Stimulated activated CD4-positive, alpha-beta T cell treated with anti-CD3 and anti-CD28 coated beads, Interleukin-1b, Interleukin-23, amount 100 ng/mL, for 24 hours (primary cell): ENCODE data around the gene GID4.
"Not testable (repeated sequence)": the region's sequence is repeated elsewhere in the genome, so short reads cannot be mapped to it uniquely, and the experiment has no call there.

Experiments
- DNase-seq, 4 experiments: peaks; one replicate each; pipeline ENCODE4 v3.0.0-alpha.2; 2020; ENCODE audit warnings: low read depth in 4 of 4, low spot score in 1 of 4

The GID4 gene

DNA sequence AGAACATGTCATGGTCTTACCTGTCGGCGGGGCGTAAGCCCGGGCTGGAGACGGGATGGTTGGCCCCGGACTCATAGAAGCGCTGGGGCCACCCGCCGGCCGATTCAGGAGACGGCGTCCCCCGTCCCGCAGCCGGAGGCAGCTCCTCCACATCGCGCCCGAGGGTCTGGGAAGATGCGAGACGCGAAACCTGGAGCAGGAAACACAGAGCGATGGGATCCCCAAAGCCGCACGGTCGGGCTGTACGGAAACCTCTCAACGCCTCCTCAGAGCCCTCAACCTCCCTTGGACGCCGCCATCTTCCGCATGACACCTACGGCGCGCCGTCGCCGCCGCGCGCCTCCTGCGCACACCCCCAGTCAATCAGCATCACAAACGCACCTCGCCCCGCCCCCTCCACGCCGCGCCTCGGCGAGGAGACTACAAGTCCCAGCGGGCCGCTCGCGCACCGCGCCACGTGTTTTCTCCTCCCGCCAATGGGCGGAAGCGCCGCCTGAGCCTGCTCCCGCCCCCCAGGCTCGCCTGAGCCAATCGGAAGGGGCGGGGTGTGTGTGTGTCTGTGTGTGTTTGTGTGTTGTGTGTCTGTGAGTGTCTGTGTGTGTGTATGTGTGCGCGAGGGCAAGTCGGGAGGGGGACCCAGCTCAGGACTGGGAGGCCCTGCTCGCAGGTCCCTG lies at the start of gene GID4, which contains the start of gene ATPAF2:
Gene GID4 (plus strand): TSS at position 548 of the 674 bp plus-strand sequence. CDS start 57 bp downstream, at position 605.
Gene ATPAF2 (minus strand): TSS at position 308 of the 674 bp plus-strand sequence. CDS start 155 bp downstream, at position 153.
- peak; percentile 98 to 100 (median 99) for DNase-seq

DNA sequence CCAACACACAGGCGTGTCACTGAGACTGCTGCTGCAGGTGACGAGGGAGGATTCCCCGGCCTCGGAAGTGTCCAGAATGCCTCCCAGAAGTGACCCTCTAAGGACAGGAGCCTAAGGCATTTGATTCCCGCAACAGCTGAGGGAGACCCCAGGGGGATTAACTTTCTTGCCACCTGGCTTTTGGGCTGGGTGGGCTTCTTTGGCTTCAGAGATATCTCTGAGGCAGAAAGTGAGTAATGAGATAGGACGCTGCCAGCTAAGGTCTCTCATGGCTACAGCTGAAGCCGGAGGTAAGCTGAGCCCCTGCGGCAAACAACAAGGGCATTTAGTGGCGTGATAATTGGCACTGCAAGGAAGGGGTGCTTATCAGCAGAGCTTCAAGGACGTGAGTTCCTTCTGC lies 49.6 kb upstream of the GID4 start:
- no peak for DNase-seq

DNA sequence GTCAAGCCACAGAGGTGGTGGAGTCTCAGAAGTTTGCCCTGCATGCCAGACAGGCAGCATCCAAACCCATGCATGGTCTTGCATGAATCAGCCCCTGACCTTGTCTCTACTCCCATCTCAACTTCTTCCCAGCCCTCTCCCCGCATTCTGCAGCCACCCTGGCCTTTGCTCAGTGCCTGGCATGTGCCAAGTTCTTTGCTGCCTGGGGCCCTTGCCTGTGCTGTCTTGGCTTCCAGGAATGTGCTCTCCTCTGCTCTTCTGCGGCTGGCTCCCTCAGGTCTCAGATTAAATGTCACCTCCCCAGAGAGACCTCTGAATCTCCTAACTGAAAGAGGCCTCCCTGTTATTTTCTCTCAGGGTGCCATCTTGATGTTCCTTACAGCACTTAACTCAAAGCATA lies 48.9 kb upstream of the GID4 start:
- no peak for DNase-seq

DNA sequence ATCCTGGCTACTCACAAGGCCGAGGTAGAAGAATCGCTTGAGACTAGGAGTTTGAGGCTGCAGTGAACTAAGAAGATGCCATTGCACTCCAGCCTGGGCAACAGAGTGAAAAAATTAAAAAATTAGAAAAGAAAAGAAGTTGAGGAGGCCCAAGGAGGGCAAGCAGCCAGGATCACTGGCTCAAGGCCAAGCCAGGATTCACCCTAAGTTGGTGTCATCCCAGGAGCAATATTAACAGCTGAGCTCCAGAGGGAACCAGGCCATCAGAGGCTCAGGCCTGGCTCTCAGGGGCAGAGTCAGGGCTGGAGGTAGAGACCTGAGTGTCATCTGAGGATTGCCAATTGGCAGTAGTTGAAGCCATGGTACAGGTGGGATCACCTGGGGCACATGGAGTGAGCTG lies 45.8 kb upstream of the GID4 start:
- DNase-seq: no peak

DNA sequence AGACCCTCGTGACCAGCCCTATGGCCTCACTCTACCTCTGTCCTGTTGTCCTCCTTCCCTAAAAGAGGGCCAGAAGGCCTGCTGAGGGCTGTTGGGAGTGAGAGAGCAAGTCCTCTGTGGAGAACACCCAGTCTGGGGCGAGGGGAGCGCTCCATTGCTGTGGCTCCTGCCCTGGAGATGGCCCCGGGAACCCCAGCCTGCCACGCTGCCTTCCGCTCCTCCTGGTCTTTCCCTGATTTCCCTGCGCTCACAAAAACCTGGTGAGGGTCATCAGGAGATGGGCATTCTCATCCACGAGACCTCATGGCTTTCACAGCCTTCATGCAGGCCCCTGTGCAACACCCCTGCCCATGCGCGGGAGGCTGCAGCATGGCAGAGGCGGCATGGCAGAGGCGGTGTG lies 45.4 kb upstream of the GID4 start:
- DNase-seq: no peak

DNA sequence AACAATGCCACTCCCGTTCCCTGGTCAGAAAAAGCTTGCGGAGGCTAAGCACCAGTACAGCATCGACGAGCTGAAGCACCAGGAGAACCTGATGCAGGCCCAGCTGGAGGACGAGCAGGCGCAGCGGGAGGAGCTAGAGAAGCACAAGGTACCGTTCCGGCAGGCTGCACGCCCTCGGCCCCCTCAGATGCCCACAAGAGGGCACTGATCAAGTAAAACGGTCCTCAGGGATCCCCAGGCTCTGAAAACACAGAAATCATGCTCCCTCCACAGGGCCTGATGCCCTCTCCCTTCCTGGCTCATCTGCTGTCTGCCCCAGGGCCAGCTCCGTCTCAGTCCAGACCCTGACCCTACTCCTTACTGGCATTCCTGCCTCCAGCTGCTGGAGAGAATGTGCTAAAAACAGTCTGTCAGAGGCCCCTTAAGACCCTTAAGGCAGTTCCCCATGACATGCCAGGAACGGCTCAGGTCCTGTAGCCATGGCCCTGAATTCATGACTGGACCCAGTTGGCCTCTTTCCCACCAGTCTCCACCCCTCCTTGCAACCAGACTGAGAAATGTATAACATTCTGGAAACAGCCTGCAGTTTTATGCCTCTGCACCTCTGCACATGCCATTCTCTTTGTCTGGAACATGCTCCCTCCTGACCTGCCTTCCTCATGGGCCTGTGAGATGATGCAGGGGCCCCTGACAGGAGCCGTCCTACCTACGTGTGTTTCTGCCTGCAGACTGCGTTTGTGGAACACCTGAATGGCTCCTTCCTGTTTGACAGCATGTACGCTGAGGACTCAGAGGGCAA lies 44.7 kb upstream of the GID4 start:
- peak in 1 of 4 experiments; percentile 3 for DNase-seq

DNA sequence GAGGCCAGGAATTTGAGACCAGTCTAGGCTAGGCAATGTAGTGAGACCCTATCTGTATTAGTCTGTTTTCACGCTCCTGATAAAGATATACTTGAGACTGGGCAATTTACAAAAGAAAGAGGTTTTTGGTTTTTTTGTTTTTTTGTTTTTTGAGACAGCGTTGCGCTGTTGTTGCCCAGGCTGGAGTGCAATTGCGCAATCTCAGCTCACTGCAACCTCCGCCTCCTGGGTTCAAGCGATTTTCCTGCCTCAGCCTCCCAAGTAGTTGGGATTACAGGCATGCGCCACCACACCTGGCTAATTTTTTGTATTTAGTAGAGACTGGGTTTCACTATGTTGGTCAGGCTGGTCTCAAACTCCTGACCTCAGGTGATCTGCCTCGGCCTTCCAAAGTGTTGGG lies 43.3 kb upstream of the GID4 start:
- DNase-seq: not testable (repeated sequence)

DNA sequence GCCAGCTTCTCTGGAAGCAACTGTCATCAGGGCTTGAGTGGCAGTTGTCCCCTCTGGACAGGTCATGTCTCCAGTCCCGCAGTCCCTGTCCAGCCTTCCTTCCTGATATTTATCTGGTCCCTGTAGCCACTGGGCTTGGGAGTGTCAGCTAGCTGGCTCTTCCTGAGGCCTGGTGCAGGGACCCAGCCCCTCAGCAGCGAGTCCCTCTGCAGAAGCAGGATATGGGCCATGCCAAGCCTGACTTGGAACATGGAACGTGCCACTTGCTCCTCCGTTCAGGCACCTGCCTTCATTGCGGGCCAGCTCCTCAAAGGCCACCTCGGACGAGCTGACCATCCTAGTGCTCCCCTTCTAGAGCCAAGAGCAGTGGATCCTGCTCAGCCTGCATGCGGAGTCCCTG lies 40.3 kb upstream of the GID4 start:
- no peak for DNase-seq

DNA sequence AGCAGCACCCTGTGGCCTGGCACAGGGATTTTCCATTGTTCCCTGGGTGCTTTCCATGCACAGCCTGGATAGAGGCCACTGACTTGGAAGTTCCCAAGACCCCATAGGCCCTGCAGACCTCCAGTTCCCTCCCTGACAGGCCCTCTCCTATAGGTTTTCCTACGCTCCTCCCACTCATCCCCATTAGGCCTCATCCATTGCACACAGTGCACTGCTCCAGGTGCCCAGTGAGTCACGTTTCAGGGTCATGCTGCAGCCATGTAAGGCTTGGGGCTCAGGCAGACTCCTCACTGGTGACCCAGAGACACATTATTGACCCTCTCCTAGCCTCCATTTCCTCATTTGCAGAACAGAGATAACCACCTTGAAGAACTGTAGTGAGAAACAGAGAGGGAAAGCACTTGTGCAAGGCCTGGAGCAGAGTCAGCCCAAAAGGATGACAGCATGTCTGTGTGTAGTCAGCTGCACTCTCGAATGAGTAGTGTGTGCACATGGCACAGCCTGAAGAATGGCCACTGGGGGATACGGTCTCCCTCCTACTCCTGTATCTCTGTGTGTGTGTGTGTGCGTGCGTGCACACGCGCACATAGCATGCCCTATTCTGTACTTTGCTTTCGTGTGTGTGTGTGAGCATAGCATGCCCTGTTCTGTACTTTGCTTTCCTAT lies 39.7 kb upstream of the GID4 start:
- no peak for DNase-seq

DNA sequence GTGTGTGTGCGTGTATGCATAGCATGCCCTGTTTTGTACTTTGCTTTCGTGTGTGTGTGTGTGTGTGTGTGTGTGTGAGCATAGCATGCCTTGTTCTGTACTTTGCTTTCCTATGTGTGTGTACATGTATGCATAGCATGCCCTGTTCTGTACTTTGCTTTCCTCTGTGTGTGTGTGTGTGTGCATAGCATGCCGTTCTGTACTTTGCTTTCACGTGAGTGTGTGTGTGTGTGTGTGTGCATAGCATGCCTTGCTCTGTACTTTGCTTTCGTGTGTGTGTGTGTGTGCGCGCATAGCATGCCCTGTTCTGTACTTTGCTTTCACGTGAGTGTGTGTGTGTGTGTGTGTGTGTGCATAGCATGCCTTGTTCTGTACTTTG lies 39.2 kb upstream of the GID4 start:
- no peak for DNase-seq

DNA sequence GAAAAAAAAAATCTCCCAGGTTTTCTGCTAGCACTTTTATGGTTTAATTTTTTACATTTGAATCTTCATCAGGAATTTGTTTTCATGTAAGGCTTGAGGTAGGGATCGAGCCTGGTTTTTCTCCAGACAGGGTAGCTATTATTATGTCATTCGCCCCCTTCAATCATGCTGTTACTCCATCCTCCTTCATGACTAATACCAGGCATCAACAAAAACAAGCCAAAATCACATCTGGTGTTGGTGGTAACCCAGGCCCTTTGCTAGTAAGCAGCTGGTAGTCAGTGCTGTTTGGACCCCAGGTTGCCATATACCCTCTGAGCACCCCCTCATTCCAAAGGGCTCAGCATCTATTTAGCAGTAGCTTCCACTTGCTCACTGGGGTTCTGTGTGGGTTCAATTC lies 37.0 kb upstream of the GID4 start:
- no peak for DNase-seq

DNA sequence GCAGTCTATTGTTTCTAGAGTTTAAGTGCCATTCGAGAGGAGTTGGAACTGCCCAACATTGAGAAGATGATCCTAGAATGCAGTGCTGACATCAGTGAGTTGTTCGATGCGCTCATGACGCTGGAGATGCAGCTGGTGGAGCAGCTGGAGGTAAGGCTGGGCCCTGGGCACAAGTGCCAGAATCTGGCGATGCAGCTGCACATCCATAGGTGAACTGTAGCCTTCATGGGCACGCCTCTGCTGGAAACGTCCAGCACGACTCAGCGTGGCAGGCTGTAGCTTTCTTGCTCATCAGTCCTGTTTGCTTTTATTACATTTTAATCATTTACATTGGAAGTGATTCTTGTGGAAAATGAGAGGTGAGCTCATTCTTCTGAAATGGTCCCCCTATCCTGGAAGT lies 34.9 kb upstream of the GID4 start:
- DNase-seq: no peak

DNA sequence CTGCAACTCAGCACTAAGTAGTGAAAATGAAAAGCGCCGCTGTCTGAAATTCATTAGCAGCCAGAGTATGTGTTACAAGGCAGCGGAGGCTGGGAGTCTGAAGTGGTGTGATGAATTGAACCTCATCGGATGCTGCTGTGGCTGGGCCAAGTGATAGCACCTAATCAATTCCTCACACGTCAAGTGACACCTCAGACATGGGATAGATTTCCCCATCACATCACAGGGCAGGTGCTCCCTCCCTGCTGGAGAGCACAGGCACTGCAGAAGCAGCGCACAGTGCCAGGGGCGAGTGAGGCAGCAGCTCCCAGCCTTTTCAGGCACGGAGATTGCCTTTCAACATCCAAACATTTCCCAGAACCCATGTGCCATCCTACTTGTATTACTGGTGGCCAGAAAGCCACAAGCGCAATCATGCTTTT lies 34.3 kb upstream of the GID4 start:
- DNase-seq: no peak

DNA sequence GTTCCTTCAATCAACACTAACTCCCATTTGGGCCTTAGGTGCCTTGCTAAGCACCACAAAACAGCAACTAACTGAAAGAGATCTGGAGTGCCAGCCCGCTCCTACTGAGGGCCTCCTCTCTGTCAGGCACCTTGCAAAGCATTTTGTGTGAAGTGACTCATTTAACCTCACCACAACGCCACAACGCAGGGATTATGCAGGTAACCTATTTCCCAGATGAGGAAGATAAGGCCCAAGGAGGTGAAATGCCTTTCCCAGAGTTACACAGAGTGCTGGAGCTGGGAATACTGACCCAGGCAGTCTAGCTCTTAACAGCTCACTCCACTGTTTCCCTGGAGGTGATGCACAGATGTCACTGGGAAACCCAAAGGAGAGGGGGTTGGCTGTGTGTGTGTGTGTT lies 33.7 kb upstream of the GID4 start:
- DNase-seq: no peak

DNA sequence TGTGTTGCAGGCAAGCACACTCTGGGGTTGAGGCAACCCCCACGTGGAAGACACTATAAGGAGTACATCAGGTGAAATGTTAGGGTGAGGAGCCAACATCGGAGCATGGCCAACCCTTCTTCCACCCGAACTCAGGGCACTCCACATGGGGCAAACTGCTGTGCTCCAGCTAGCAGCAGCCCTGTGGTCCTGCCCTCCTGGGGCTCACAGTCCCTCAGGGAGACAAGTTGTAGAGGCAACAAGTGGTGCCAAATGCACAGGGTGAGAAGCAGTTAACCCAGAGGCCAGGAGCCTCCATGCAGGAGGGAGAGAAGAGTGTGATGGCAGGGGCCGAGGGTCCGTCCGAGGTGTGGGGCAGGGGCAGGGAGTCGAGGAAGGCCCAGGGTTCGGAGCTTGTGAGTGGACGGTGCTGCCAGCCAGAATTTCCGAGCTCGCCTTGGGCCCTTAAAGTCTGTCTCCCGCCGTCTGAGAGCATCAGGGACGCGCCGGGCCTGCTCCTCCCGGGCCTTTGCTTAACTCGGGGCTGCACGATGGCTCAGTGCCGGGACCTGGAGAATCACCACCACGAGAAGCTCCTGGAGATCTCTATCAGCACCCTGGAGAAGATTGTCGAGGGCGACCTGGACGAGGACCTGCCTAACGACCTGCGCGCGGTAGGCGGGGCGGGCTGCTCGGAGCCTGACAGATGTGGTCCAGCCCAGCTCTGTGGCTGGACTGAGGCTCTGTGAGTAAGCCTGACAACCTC lies 32.5 kb upstream of the GID4 start:
- DNase-seq: no peak

DNA sequence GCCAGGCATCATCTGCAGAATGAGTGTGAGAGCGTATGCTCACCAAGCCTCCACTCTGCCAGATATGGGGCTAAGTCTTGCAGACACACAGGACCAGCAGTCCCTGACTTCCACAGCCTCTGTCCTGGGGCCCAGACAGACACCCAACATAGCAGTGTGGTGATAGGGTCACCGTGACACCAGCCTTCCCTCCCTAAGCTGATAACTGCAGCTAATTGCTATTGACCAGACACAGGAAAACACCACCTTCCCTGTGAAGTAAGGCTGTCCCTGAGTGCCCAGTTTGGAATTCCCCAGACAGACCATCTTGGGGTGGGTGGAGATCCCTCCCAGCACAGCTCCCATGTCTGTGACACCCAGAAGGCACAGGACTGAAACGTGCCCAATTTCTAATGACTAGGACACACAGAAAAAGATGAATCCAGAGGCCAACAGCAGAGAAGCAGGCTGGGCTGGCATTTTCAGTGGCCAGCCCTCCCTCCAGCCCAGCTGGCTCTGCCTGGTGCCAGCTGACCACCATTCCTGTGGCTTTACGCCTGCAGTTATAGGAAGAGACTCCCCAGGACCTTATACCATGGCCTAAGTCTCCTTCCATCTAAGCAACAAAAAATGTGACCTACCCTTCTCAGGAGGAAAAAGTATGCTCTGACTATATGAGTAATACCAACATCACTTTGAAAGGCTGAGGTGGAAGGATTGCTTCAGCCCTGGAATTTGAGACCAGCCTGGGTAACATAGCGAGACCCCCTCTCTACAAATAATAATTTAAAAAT lies 30.5 kb upstream of the GID4 start:
- DNase-seq: no peak

DNA sequence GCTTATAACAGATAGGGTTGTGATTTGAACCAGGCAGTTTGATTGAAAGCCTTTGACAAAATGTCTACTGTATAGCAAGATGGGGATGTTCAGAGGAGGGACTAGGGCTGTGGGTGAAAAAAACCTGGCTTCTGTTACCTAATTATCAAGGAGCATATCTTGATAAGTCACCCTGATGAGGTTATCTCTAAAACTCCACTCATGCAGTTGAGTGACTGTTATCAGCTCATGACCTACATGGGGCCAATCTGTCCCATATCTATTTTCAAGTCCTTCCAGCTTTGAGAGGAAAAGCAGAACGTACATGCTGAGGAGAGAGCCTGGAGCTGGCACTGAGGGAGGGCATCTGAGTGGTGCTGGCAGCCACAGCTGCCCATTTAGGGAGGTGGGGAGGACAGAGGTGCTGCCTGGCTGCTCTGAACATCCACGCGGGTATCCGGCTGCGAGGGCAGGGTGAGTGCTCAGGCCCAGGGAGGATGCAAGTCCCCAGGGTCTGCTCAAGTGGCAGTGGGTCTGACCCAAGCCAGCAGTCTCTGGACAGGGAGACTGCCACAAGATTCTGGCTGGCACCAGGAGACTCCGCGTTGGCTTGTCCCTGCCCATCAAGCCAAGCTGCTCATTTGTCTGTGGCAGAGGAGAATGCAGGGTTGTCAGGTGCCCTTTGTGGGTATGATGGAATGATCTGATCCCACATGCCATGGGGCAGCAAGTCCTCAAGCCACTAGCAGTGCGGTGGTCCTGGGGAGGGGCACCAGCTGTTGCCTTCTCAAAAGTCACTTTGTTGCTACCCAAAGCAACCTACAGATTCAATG lies 29.4 kb upstream of the GID4 start:
- no peak for DNase-seq

DNA sequence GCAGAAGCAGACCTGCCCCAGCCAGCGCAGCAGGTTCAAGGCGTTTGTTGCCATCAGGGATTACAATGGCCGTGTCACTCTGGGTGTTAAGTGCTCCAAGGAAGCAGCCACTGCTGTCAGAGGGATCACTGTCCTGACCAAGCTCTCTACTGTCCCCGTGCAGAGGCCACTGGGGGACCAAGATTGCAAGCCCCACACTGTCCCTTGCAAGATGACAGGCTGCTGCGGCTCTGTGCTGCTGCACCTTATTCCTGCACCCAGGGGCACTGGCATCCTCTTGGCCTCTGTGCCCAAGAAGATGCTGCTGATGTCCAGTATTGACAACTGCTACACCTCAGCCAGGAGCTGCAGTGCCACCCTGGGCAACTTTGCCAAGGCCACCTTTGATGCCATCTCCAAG lies 27.9 kb upstream of the GID4 start:
- DNase-seq: no peak

DNA sequence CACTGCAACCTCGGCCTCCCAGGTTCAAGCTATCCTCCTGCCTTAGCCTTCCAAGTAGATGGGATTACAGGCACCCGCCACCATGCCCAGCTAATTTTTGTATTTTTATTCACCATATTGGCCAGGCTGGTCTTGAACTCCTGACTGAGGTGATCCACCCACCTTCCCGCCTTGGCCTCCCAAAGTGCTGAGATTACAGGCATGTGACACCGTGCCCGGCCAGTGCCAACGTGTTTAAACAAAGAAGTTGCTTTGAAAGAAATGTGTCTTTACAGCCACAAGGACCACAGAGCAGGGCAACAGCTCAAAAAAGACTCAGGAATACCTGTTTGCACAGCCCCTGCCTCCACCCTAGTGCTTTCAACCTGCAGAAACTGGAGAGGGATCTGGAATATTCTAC lies 25.2 kb upstream of the GID4 start:
- no peak for DNase-seq

DNA sequence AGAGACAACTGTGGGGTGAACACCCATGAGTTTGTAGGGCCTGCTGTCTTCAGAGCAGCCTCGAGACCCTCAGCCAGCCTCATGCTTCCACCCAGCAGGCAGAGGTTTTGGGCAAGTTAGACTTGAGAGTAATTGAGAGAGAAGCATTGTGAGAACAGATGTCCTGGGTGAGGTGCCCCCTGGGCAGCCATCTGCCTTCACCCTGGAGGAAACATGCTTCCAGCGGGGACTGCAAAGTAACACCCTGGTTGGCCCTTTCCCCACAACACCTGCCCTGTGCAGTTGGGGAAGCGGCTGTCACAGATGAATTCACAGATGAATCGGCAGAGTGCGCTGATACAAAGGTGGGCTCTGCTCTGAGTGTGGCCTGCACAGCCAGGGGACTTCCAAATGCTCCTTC lies 23.6 kb upstream of the GID4 start:
- no peak for DNase-seq
